Stimulated activated CD4-positive, alpha-beta T cell treated with anti-CD3 and anti-CD28 coated beads, TNF-alpha, amount 100 ng/mL, for 1 hour (primary cell): Measurements from ENCODE around the gene TOR1A.
"Not testable (repeated sequence)": the region's sequence is repeated elsewhere in the genome, so short reads cannot be mapped to it uniquely, and the experiment has no call there.

Experiments used
- DNase-seq, 3 donors: peaks; one replicate each; pipeline ENCODE4 v3.0.0-alpha.2; 2020; ENCODE audit warnings: low read depth in 3 of 3, low spot score in 1 of 3

Gene TOR1A

GRCh38 chr9:129783516-129784361 lies 40.2 kb downstream of the TOR1A start:
- peak; percentile 41 to 61 (median 53) for DNase-seq

- DNase-seq = no peak
Measured at GRCh38 chr9:129781981-129782380, 42.0 kb downstream of the TOR1A start.

GRCh38 chr9:129781131-129781530 lies 42.8 kb downstream of the TOR1A start:
- DNase-seq = no peak

GRCh38 chr9:129779560-129780190 lies 44.3 kb downstream of the TOR1A start:
- DNase-seq = no peak

GRCh38 chr9:129778469-129778868 lies 45.5 kb downstream of the TOR1A start:
- DNase-seq = no peak

- no peak for DNase-seq
Measured at GRCh38 chr9:129777769-129778130, 46.2 kb downstream of the TOR1A start.

GRCh38 chr9:129776938-129777768 lies 46.8 kb downstream of the TOR1A start:
- no peak for DNase-seq

GRCh38 chr9:129776566-129776937 lies 47.4 kb downstream of the TOR1A start:
- no peak for DNase-seq

GRCh38 chr9:129776096-129776495 lies 47.8 kb downstream of the TOR1A start:
- not testable (repeated sequence) for DNase-seq

GRCh38 chr9:129775448-129775798 lies 48.5 kb downstream of the TOR1A start:
- no peak for DNase-seq

GRCh38 chr9:129774791-129775447 lies 49.0 kb downstream of the TOR1A start:
- no peak for DNase-seq

- DNase-seq = no peak
Measured at GRCh38 chr9:129773262-129774048, 50.5 kb downstream of the TOR1A start.

DNA sequence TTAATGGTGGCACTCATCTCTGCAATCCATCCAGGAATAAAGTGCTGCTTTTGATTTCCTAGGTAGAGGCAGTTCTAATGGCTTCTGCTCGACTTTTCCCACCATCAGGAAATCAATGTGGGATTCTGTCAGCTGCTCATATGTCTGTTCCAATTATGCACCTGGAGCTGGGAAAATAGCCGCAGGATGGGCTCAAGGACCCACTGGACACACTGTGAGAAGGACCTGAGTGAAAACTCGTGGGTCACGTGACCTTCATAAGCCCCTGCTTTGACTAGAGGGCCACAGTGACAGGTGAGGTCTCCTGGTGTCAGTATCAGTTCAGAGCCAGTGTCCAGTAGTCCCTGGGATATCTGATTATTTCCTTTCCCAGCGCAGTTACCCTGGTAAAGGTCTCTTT lies 53.2 kb downstream of the TOR1A start:
- no peak for DNase-seq

- no peak for DNase-seq
Measured at GRCh38 chr9:129769669-129770068, 54.3 kb downstream of the TOR1A start.

DNA sequence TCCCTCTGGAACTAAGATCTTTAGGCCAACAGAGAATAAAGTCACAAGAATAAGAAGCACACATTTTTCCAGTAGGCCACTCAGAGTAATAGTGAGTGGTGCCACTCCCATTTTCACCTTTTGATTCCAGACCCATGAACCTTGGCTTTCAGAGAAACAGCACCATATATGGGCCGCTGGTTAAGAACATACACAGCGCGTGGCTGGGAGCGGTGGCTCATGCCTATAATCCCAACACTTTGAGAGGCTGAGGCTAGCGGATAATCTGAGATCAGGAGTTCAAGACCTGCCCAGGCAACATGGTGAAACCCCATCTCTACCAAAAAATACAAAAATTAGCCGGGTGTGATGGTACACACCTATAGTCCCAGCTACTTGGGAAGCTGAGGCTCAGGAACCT lies 55.5 kb downstream of the TOR1A start:
- DNase-seq = no peak

DNA sequence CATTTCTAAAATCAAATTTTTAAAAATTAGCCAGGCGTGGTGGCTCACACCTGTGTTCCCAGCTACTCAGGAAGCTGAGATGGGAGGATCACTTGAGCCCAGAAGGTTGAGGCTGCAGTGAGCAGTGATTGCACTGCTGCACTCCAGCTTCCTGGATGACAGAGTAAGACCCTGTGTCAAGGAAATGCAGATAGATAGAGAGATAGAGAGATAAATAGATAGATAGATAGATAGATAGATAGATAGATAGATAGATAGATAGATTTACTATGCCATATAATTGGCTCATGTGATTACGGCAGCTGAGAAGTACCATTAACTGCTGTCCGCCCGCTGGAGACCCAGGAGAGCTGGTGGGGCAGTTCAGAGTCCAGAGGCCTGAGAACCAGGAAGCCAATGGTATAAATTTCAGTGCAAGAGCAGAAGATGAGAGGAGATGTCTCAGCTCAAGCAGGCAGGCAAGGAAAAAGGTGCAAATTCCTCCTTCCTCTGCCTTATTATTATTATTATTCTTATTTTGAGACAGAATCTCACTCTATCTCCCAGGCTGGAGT lies 58.1 kb downstream of the TOR1A start:
- DNase-seq = no peak

DNA sequence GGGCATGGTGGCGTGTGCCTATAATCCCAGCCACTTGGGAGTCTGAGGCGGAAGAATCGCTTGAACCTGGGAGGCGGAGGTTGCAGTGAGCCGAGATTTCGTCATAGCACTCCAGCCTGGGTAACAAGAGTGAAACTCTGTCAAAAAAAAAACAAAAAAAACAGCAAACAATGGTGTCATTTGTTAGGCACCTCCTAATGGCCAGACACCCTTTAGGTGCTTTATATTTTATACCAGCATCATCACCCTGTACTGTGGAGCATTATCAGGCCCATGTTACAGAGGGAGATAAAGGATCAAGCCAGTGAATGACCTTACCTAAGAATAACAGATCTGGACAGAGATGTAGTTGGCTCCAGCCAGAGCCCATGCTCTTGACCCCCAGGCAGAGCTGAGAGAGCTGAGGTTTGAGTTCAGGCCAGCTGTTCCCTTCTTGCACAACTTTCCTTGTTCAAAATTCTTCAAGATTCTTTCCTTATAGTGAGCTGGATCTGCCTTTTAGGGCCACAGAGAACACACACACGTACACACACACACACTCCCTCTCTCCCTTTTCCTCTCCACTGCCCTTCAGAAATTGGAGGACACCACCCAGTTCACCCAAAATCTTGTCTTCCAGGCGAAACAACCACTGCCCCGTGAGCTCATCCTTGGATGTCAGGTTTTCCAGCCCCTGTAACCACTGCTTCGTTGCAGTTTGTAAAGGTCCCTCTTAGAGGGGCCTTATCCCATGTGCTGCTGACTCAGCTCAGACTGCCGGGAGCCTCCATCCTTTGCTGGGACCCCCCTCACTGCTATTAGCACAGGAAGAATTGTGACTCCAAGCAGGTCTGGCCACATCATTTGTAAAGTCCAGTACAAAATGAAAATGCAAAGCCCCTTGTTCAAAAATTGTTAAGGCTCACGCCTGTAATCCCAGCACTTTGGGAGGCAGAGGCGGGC lies 60.7 kb downstream of the TOR1A start:
- DNase-seq = no peak
